HEK293 (cell line): ENCODE results near the gene PRKCD.

ENCODE experiments used
- CTCF ChIP-seq: fragments of 450-650 bp; formaldehyde crosslinking; IDR thresholded peaks from 2 replicates; pipeline ENCODE4 v1.5.1; 2016; ENCODE audit warnings: missing biosample characterization, missing genetic modification characterization
- GFI1B ChIP-seq: fragments of 450-650 bp; formaldehyde crosslinking; IDR thresholded peaks from 2 replicates; pipeline ENCODE4 v1.5.1; 2016; ENCODE audit warnings: missing biosample characterization, missing genetic modification characterization
- HOXA7 ChIP-seq: sonication (generic); formaldehyde crosslinking; IDR thresholded peaks from 2 replicates; pipeline ENCODE4 v1.8.1; 2022; ENCODE audit warnings: missing genetic modification reagents, borderline replicate concordance
- MYNN ChIP-seq: fragments of 450-650 bp; formaldehyde crosslinking; IDR thresholded peaks from 2 replicates; pipeline ENCODE4 v1.5.1; 2016; ENCODE audit warnings: missing biosample characterization, missing genetic modification characterization, borderline replicate concordance
- SETDB1 ChIP-seq: IDR thresholded peaks from one replicate; pipeline ENCODE4 v1.6.1; 2017; ENCODE audit warnings: mild to moderate bottlenecking, low read length, moderate library complexity, mixed read lengths; ENCODE audit not compliant: insufficient read length
- ZBTB7A ChIP-seq: fragments of 450-650 bp; formaldehyde crosslinking; IDR thresholded peaks from 2 replicates; pipeline ENCODE4 v1.5.1; 2016; ENCODE audit warnings: low read depth, missing biosample characterization, missing genetic modification characterization
- ZBTB8A ChIP-seq: fragments of 450-650 bp; formaldehyde crosslinking; IDR thresholded peaks from 2 replicates; pipeline ENCODE4 v1.5.1; 2016; ENCODE audit warnings: missing biosample characterization, missing genetic modification characterization
- ZNF132 ChIP-seq: fragments of 450-650 bp; formaldehyde crosslinking; IDR thresholded peaks from 2 replicates; pipeline ENCODE4 v1.5.1; 2017; ENCODE audit warnings: missing biosample characterization, missing genetic modification characterization, borderline replicate concordance
- ZNF24 ChIP-seq: fragments of 450-650 bp; formaldehyde crosslinking; IDR thresholded peaks from 2 replicates; pipeline ENCODE4 v1.5.1; 2016; ENCODE audit warnings: missing biosample characterization, missing genetic modification characterization
- ZNF362 ChIP-seq: fragments of 450-650 bp; formaldehyde crosslinking; IDR thresholded peaks from 2 replicates; pipeline ENCODE4 v1.5.1; 2016; ENCODE audit warnings: missing biosample characterization, missing genetic modification characterization
- ZNF48 ChIP-seq: fragments of 450-650 bp; formaldehyde crosslinking; IDR thresholded peaks from 2 replicates; pipeline ENCODE4 v1.5.1; 2016; ENCODE audit warnings: missing biosample characterization, missing genetic modification characterization
- ZNF701 ChIP-seq: fragments of 450-650 bp; formaldehyde crosslinking; IDR thresholded peaks from 2 replicates; pipeline ENCODE4 v1.5.1; 2016; ENCODE audit warnings: missing biosample characterization, missing genetic modification characterization

- TF ChIP-seq GFI1B (tag by site-specific recombination), result no peak
- TF ChIP-seq CTCF (tag by site-specific recombination), result no peak
- no peak for TF ChIP-seq SETDB1
- TF ChIP-seq MYNN (tag by site-specific recombination), result no peak
- no peak for TF ChIP-seq ZNF48 (tag by site-specific recombination)
- no peak for TF ChIP-seq ZNF132 (tag by site-specific recombination)
- no peak for TF ChIP-seq ZNF362 (tag by site-specific recombination)
- no peak for TF ChIP-seq ZNF701 (tag by site-specific recombination)
- no peak for TF ChIP-seq ZBTB8A (tag by site-specific recombination)
- no peak for TF ChIP-seq ZNF24 (tag by site-specific recombination)
- TF ChIP-seq HOXA7, result no peak
- no peak for TF ChIP-seq ZBTB7A (tag by site-specific recombination)
Measured at GRCh38 chr3:53150247-53151085, 10.5 kb upstream of the PRKCD start.
